HG03521 (cell line): ENCODE measurements around the gene IFNL4.

Experiments used
- ATAC-seq: cut with Tn5 transposase; IDR thresholded peaks from one replicate; pipeline ENCODE4 v1.9.1; 2021; ENCODE audit warnings: mild to moderate bottlenecking, moderate library complexity; ENCODE audit not compliant: unreplicated experiment

Gene IFNL4

GRCh38 chr19:39197808-39198207, 50.8 kb downstream of the IFNL4 start:
- no peak for ATAC-seq

GRCh38 chr19:39196860-39197562, 51.6 kb downstream of the IFNL4 start, which contains the start of gene NCCRP1:
NCCRP1 (plus strand) TSS chr19:39196964; CDS start chr19:39196983, 19 bp downstream.
- no peak for ATAC-seq

DNA sequence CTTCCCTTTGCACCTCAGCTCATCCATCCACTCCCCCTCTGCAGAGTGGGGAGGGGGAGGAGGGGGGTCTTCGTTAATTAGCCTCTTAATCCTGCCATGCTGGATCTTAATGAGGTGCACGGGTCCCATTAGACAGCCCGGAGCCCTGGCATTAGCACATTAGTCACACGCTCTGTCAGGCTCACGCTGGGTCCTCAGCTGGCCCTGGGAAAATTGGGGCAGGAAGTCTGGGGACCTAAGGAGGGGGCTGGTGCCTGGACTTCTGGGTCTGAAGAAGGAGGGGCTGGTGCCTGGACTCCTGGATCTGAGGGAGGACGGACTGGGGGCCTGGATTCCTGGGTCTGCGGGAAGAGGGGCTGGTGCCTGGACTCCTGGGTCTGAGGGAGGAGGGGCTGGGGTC, 52.3 kb downstream of the IFNL4 start:
- ATAC-seq = no peak
